NB4 (cell line): ENCODE measurements around the gene LTBP1.

Source experiments
- DNase-seq: peaks from one replicate; pipeline ENCODE4 v3.0.0; 2010; ENCODE audit warnings: low read depth
- H3K4me3 ChIP-seq: one replicate; pipeline ENCODE4 v1.5.1; 2011; ENCODE audit warnings: mild to moderate bottlenecking, low read depth, low read length, moderate library complexity
- CTCF ChIP-seq: IDR thresholded peaks from one replicate; pipeline ENCODE4 v1.5.1; 2012; ENCODE audit warnings: low read depth, low read length
- MAX ChIP-seq: IDR thresholded peaks from 2 replicates; pipeline ENCODE4 v1.6.1; 2011; ENCODE audit warnings: low read depth, low read length
- MYC ChIP-seq: IDR thresholded peaks from 2 replicates; pipeline ENCODE4 v1.6.1; 2011; ENCODE audit warnings: low read depth, low read length
- POLR2A ChIP-seq: IDR thresholded peaks from 2 replicates; pipeline ENCODE4 v1.6.1; 2011; ENCODE audit warnings: mild to moderate bottlenecking; ENCODE audit not compliant: insufficient read length; ENCODE audit errors: extremely low read depth

Gene LTBP1

GRCh38 chr2:33377048-33377447 lies 430.3 kb downstream of the LTBP1 start:
- H3K4me3 ChIP-seq, result no peak overlapping the region
- no peak for TF ChIP-seq CTCF
- TF ChIP-seq MAX, result no peak
- no peak for DNase-seq

GRCh38 chr2:33378556-33379210 lies 431.9 kb downstream of the LTBP1 start:
- DNase-seq, result peak; percentile 17
- TF ChIP-seq CTCF (no peak), POLR2A (no peak), MAX (no peak), MYC (no peak)
- no peak overlapping the region for H3K4me3 ChIP-seq

- TF ChIP-seq MYC (no peak), CTCF (peak; percentile 60)
- no peak overlapping the region for H3K4me3 ChIP-seq
- peak; percentile 43 for DNase-seq
Measured at GRCh38 chr2:33380001-33380609, 433.4 kb downstream of the LTBP1 start.

- TF ChIP-seq CTCF (no peak), MYC (0 out of 2 replicates have a peak, but pooled peaks have one; percentile 10)
- peak; percentile 24 for DNase-seq
- no peak overlapping the region for H3K4me3 ChIP-seq
Measured at GRCh38 chr2:33380719-33381118, 434.0 kb downstream of the LTBP1 start.

- no peak overlapping the region for H3K4me3 ChIP-seq
- TF ChIP-seq MAX, result no peak
- no peak for TF ChIP-seq MYC
- no peak for TF ChIP-seq POLR2A
- no peak for TF ChIP-seq CTCF
- DNase-seq, result no peak
Measured at GRCh38 chr2:33381301-33381858, 434.6 kb downstream of the LTBP1 start.
